Right lobe of liver (tissue), 4 donors: ENCODE results near the gene FYB1.

ENCODE experiments used
- CTCF ChIP-seq, 4 donors: fragments of 200-600 bp in 3 of 4; fragments of 450-650 bp in 1 of 4; IDR thresholded peaks; one replicate each; pipeline versions ENCODE4 v1.5.1 to v1.8.0; 2016 to 2022; ENCODE audit warnings: antibody characterized with exemption in 4 of 4, mild to moderate bottlenecking in 2 of 4
- POLR2A ChIP-seq: fragments of 450-650 bp; IDR thresholded peaks from one replicate; pipeline ENCODE4 v1.6.1; 2017; ENCODE audit warnings: antibody characterized with exemption, mild to moderate bottlenecking
- donor health status: DM: no; HTN: no; CAD: no.
- donor health status: DM: no; HTN: no; CAD: no.
- donor health status: DM: no; HTN: yes; CAD: no.

DNA sequence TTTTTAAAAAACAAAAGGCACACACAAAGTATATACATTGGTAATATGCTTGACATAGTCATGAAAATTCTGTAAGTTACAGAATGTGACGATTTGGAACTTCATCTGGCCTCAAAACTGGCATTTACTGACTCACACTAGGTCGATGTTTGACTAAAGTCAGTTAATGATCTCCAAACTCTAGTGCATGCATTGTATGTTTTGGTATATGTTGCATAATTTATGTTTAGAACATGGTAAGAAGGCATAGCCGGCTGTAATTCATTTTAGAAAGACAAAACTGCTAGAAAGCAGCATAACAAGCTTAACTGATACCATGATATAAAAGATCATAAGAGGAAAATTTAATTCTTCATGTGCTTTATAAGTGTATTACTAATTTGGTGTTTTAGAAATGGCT, 86.6 kb downstream of the FYB1 start:
- TF ChIP-seq CTCF (IDR thresholded peaks at IDR 0.05) (no peak), POLR2A (no peak)
